NT2/D1 (cell line): ENCODE results near the gene FAM193A.

Source experiments
- DNase-seq: peaks from one replicate; pipeline ENCODE4 v3.0.0-alpha.2; 2011; ENCODE audit warnings: low read depth, low spot score
- H3K27me3 ChIP-seq: 2 replicates; pipeline ENCODE4 v1.6.0; 2011; ENCODE audit warnings: mild to moderate bottlenecking; ENCODE audit not compliant: insufficient read length, insufficient read depth
- H3K36me3 ChIP-seq: 2 replicates; pipeline ENCODE4 v1.6.1; 2011; ENCODE audit warnings: mild to moderate bottlenecking, low read length, mixed read lengths; ENCODE audit not compliant: insufficient read depth, insufficient read length
- H3K4me1 ChIP-seq: 2 replicates; pipeline ENCODE4 v1.5.1; 2011; ENCODE audit not compliant: insufficient read depth, insufficient read length
- H3K4me3 ChIP-seq: 2 replicates; pipeline ENCODE4 v1.5.1; 2011; ENCODE audit warnings: low read depth; ENCODE audit not compliant: insufficient read length
- H3K9ac ChIP-seq: 2 replicates; pipeline ENCODE4 v1.6.0; 2011; ENCODE audit warnings: low read depth; ENCODE audit not compliant: insufficient read length
- H3K9me3 ChIP-seq: 2 replicates; pipeline ENCODE4 v1.5.1; 2011; ENCODE audit warnings: mild to moderate bottlenecking, low read length; ENCODE audit not compliant: insufficient read depth
- SUZ12 ChIP-seq: IDR thresholded peaks from 2 replicates; pipeline ENCODE4 v1.6.1; 2011; ENCODE audit not compliant: insufficient read length, insufficient read depth; ENCODE audit errors: extremely low read depth
- YY1 ChIP-seq: IDR thresholded peaks from 2 replicates; pipeline ENCODE4 v1.6.1; 2011; ENCODE audit not compliant: insufficient read length, insufficient read depth
- ZNF274 ChIP-seq: IDR thresholded peaks from 2 replicates; pipeline ENCODE4 v1.6.1; 2011; ENCODE audit warnings: mild to moderate bottlenecking, low read depth, low read length

FAM193A gene

DNA sequence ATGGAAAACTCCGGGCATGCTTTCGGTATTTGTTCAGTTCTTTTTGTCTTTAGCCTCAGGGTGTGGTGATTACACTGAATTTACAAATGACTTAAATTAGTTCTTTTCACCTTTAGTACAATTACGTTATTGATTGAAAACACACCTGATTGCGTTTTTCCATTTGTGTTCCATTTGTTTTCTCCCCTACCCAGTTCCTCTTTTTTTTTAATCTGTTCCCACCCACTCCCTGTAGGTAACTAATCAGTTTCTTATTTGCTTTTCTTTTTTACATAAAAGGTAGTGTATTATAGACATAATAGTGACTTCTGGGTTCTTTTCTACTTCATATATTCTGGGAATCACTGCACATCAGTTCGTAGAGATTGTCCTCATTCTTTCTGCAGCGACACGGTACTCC lies 166.3 kb downstream of the FAM193A start:
- no peak for DNase-seq
- H3K36me3 ChIP-seq, result peaks cover 74% of the 10 kb centered on the region
- no peaks in the 10 kb centered on the region for H3K9me3 ChIP-seq
- H3K4me1 ChIP-seq, result no peaks in the 10 kb centered on the region
- H3K9ac ChIP-seq, result no peak overlapping the region
- no peak overlapping the region for H3K4me3 ChIP-seq
- no peak for TF ChIP-seq SUZ12
- no peak for TF ChIP-seq YY1
- TF ChIP-seq ZNF274, result no peak
- no peaks in the 10 kb centered on the region for H3K27me3 ChIP-seq

DNA sequence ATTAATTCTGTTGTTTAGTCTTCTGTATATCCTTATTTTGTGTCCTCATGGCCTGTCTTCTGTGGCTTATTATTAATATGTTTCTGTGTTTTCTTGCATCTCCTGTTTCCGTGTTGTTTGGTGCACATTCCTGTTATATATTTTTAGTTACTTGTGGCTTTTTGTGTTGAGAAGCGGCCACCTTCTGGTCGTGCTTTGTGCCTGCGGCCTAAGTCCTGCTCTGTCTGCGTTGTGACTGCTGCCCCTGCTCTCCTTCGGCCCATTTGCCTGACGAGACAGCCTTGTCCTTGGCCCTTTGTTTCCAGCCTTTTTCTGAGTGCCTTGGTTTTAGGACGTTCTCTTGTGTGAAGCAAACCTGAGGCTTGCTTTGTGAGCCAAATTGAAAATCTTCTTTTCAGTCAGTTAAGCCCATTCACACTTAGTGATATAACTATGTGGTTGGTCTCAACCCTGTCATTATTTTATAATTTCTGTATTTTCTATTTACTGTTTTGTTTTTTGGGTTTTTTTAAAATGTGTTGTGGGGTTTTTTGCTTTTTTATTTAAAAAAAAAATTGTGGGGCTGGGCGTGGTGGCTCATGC lies 175.9 kb downstream of the FAM193A start:
- TF ChIP-seq ZNF274 (no peak), YY1 (no peak), SUZ12 (no peak)

DNA sequence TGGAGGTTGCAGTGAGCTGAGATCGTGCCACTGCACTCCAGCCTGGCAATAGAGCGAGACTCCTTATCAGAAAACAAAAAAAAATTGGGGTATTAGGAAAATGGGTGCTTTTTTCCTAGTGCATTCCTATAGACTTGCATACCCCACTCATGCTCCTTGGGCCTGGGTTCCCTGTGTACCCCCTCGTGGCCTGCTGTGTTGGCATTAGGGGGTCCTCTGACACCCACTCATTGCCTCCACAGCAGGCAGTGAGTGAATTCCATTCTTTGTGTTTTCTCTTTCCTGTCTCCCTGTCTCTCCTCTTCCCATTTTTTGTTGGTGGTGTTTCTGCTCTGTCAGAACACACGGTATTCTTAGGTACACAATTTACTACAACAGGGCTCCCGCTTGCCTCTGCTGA lies 176.9 kb downstream of the FAM193A start:
- DNase-seq, result no peak
- Histone ChIP-seq H3K9ac (no peak overlapping the region), H3K4me3 (no peak overlapping the region), H3K4me1 (peaks cover 5% of the 10 kb centered on the region), H3K9me3 (no peaks in the 10 kb centered on the region), H3K27me3 (no peaks in the 10 kb centered on the region), H3K36me3 (peaks cover 39% of the 10 kb centered on the region)
- TF ChIP-seq SUZ12 (no peak), YY1 (no peak), ZNF274 (no peak)

More for the DNA sequence above, 175.9 kb downstream of the FAM193A start:
- no peaks in the 10 kb centered on the region for H3K27me3 ChIP-seq
- H3K9me3 ChIP-seq, result no peaks in the 10 kb centered on the region
- no peak overlapping the region for H3K4me3 ChIP-seq
- H3K4me1 ChIP-seq, result peaks cover 5% of the 10 kb centered on the region
- peaks cover 38% of the 10 kb centered on the region for H3K36me3 ChIP-seq
- peak overlapping the region; percentile 8 for H3K9ac ChIP-seq
- peak; percentile 40 for DNase-seq

DNA sequence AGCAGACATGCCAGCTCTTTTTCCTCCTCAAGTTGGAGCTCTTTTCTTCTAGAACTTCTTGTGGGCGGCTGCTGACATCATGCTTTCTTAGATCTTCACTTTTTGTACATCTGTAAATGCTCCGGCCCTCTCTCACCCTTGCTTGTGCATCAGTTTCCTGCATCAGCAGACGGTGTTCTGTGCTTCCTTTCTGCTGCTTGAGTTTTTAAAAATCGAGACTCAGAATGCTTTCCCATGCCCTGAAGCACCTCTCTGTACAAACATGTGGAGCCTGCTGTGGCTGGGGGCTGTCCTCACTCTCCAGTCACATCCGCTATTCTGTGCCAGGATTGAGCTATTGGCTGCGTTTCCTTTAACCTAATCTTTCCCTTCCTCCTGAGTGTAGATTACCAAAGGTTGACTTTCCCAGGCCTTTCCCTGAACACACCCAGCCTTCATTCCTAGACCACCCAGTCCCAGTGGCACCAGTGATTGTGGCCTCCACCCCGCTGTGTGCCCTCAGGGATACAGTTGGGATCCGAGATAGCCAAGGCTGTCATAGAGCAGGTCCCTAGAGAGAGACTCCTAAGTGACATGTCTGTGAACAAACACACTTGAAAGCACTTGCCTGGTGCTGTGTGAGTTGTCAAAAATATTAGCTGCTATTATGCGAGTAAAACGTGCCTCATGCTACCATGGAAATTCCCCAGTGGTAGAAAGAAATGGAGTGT lies 177.8 kb downstream of the FAM193A start:
- no peak for TF ChIP-seq SUZ12
- TF ChIP-seq YY1, result no peak
- TF ChIP-seq ZNF274, result no peak
- no peak for DNase-seq
- Histone ChIP-seq H3K4me1 (peaks cover 5% of the 10 kb centered on the region), H3K9ac (no peak overlapping the region), H3K36me3 (peaks cover 48% of the 10 kb centered on the region), H3K27me3 (no peaks in the 10 kb centered on the region), H3K9me3 (no peaks in the 10 kb centered on the region), H3K4me3 (no peak overlapping the region)

DNA sequence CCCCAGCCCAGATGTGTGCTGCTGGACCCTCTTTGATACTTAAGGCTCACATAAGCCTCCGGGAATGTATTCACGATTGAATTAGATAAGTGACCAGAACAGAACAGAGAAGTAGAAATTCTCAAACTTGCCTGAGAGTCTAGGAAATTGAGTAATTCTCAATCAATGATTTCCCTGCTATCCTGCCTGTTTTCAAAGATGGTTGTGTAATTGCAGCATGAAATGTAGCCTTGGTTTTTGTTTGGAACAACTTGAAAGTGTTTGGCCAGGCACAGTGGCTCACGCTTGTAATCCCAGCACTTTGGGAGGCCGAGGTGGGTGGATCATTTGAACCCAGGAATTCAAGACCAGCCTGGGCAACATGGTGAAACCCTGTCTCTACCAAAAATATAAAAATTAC lies 178.5 kb downstream of the FAM193A start:
- Histone ChIP-seq H3K9ac (no peak overlapping the region), H3K27me3 (no peaks in the 10 kb centered on the region), H3K4me3 (no peak overlapping the region), H3K4me1 (peaks cover 5% of the 10 kb centered on the region), H3K9me3 (no peaks in the 10 kb centered on the region), H3K36me3 (peaks cover 55% of the 10 kb centered on the region)
- no peak for DNase-seq
- TF ChIP-seq ZNF274 (no peak), YY1 (no peak), SUZ12 (no peak)

DNA sequence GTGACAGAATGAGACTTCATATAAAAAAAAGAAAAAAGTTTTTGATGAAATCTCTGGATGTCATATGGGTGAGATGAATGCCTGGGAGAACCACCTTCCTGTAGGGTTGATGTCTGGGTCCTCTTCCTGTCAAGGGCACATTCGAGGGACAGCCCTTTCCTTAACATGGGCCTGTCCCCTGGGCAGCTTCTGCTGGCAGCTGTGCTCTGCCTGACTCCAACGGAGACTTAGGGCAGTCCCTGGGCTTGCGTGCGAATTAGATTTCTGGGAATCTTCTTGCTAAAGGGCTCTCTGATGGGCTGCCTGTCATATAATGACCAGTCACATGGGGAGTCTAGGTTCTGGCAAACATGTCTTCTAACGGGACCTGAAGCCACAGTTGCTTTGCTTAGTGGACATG lies 179.0 kb downstream of the FAM193A start:
- peaks cover 5% of the 10 kb centered on the region for H3K4me1 ChIP-seq
- no peak for DNase-seq
- H3K9ac ChIP-seq, result no peak overlapping the region
- H3K9me3 ChIP-seq, result no peaks in the 10 kb centered on the region
- peaks cover 60% of the 10 kb centered on the region for H3K36me3 ChIP-seq
- no peak overlapping the region for H3K4me3 ChIP-seq
- no peaks in the 10 kb centered on the region for H3K27me3 ChIP-seq
- TF ChIP-seq ZNF274 (no peak), SUZ12 (no peak), YY1 (no peak)

DNA sequence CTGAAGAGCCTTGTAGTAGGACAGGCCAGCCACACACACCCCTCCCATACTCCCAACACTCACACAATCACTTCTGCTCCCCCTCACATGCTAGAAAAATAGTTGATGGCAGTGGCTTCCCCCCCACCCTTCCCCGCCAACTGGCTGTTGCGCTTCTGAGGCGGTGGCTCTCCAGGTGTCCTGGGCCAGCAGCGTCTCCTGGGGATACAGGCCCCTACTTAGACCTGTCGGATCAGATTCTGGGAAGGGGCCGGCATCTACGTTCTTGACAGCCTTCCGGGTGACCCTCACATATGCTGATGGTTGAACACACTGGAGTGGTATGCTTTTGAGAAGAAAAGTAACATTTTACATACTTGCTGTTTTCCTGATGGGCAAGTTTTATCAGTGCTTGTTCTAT lies 179.8 kb downstream of the FAM193A start:
- no peak for DNase-seq
- TF ChIP-seq SUZ12, result no peak
- no peak for TF ChIP-seq ZNF274
- no peak for TF ChIP-seq YY1

More for the DNA sequence above, 179.8 kb downstream of the FAM193A start:
- Histone ChIP-seq H3K9me3 (no peaks in the 10 kb centered on the region), H3K4me3 (no peak overlapping the region), H3K36me3 (peaks cover 62% of the 10 kb centered on the region), H3K27me3 (no peaks in the 10 kb centered on the region), H3K9ac (no peak overlapping the region), H3K4me1 (peaks cover 5% of the 10 kb centered on the region)
